HG03432 (cell line): ENCODE measurements around the gene SOAT1.
"Not testable (repeated sequence)": the region's sequence is repeated elsewhere in the genome, so short reads cannot be mapped to it uniquely, and the experiment has no call there.

Source experiments
- ATAC-seq: cut with Tn5 transposase; IDR thresholded peaks from one replicate; pipeline ENCODE4 v1.9.1; 2021; ENCODE audit warnings: mild to moderate bottlenecking, moderate library complexity; ENCODE audit not compliant: unreplicated experiment

SOAT1 gene

DNA sequence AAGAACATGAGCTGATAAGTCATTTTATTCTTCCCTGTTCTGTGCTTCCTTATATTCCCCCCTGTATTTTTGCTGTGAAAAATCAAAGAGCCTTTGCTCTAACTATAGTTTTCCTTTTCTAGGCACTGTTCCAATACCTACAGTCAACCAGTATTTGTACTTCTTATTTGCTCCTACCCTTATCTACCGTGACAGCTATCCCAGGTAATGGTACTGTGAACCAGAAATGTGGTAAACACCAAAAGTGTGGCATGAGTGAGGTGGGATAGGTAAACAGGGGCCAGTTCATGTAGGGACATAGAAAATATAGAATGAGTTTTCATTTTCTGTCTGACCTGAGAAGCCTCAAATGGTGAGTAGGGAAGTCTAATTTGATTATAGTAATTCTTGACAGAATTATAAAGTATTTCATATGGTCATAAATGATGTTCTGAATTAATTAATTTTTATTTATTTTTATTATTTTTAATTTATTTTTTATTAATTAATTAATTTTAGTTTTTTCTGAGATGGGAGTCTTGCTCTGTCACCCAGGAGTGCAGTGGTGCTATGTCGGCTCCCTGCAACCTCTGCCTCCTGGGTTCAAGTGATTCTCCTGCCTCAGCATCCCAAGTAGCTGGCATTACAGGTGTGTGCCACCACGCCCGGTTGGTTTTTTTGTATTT is 49.3 kb downstream of the SOAT1 start:
- no peak for ATAC-seq

DNA sequence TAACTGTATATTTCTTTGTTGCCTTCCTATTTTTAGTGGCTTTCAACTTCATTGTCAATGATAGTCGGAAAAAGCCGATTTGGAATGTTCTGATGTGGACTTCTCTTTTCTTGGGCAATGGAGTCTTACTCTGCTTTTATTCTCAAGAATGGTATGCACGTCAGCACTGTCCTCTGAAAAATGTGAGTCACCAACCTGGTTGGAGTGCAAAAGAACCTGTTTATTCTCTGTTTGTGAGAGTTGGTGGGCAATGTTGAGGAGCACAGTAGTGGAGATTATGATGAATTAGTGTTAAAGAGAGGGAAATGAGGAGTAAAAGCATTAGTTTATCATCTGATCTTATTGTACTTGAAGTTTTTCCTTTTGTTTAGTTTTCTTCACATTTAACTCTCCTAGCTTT is 57.7 kb downstream of the SOAT1 start:
- ATAC-seq, result no peak

DNA sequence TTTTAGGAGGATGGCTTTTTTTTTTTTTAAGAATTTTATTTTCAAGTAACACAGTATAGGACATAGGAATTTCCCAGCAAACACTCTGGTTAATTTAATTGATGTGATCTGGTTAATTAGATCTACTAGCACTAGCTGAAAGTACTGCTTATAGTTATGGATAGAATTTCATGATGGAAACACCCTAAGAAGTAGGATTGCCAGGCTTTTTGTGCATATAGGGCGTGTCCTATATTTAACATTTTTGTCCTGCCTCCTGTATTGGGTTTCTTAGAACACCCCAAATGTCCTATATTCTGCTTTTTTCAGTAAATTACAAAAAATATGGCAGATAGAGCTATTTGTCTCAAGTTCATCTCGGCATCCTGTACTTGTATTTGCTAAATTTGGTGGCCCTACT is 58.6 kb downstream of the SOAT1 start:
- ATAC-seq, result no peak

DNA sequence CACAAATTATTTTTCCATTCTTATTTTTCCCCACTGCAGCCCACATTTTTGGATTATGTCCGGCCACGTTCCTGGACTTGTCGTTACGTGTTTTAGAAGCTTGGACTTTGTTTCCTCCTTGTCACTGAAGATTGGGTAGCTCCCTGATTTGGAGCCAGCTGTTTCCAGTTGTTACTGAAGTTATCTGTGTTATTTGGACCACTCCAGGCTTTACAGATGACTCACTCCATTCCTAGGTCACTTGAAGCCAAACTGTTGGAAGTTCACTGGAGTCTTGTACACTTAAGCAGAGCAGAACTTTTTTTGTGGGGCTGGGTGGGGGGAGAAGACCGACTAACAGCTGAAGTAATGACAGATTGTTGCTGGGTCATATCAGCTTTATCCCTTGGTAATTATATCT is 59.9 kb downstream of the SOAT1 start:
- ATAC-seq, result no peak

DNA sequence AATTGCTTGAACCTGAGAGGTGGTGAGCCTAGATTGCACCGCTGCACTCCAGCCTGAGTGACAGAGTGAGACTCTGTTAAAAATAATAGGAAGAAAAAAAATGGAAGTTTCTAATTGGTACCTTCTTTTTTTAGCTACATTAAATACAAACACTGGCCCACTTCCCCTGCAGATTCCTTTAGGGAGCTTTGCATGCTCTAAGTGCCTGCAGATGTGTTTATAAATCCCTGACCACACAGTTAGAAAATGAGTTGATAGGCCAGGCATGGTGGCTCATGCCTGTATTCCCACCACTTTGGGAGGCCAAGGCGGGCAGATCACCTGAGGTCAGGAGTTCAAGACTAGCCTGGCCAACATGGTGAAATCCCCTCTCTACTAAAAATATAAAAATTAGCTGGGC is 68.0 kb downstream of the SOAT1 start:
- ATAC-seq, result not testable (repeated sequence)

DNA sequence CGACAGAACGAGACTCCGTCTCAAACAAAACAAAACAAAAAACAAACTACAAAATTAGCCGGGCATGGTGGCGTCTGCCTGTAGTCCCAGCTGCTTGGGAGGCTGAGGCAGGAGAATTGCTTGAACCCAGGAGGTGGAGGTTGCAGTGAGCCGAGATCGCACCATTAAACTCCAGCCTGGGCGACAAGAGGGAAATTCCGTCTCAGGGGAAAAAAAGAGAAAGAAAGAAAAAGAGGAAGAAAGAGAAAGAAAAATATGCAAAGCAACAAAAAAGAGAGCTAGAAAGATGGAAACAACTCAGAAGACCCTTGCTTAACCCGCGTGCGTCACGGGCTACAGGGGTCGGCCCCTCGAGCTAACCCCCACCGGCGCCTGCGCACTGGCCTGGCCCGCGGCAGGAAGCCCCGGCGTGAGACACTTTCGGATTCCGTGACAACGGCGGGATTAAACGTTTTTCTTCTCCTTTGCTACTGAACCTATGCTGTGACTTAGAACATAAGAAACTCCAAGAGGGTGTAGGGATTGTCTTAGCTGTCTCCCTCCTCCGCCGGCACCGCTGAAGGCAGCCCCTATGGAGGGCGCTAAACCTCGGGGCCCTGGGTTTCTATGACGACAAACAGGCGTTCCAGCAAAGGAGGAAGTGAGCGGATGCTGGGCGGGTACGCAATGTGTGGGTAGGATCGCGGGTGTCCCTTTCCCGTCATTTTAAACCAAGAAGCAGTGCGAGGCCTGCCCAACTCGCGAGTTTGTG is 71.9 kb downstream of the SOAT1 start, which contains the start of gene AXDND1:
TSS of gene AXDND1 (plus strand) at position 630 of the 751 bp plus-strand sequence. CDS start 539 bp downstream, outside the sequence.
- peak; percentile 98 for ATAC-seq

DNA sequence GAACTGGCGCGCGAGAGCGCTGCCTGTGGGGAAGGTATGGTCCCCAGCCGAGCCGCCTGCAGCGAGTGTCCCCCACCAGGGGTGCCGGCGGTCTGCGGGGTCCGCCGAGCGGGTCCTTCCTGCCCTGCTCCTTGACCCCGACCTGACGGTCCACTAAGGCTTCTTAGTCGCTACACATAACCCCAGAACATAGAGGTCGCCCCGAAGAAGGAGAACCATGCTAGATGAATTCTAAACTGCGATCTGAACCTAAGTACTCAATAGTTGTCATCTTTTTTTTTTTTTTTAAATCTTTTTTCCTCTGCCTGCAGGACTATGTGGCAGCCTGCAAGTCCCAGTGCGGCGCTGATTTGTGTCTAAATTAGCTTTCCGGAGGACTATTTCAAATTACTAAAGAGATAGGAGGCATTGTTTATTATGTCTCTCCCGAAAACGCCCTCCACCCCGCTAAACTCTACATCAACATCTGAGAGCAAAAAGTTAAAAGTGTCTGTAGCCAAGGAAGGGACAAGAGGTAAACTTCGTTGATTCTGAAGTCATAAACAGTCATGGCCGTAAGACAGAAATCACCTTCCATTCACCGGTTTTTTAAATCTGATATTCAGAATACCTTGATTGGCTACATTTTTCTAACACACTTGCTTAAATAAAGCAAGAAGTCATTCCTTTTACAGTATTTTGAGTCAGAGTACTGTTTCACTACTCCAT is 72.7 kb downstream of the SOAT1 start:
- peak; percentile 43 for ATAC-seq

DNA sequence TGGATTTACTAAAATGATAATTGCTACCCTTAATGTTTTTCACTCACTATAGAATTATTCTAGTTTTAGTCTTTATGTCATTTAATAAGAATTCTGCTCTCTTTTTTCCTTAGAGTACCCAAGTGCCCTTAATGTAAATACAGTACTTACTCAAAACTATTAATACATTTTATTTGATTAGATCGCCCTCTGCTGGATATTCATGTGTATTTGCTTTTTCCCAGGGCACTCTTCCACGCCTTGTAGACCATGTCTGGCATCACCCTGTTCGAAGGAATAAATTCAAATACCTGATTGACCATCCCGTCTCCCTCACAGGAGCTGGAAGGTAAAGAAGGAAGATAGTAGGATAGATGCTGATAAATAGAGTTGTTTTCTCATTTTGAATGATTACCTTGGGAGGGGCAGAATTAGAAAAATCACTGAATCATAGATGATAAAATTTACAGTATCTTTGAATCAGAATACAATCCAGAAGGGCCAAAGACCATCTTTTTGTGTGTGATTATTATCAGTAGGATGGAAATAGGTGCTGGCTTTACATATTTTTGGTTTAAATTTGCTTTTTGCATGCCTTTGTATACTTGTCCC is 76.2 kb downstream of the SOAT1 start:
- peak; percentile 29 for ATAC-seq

DNA sequence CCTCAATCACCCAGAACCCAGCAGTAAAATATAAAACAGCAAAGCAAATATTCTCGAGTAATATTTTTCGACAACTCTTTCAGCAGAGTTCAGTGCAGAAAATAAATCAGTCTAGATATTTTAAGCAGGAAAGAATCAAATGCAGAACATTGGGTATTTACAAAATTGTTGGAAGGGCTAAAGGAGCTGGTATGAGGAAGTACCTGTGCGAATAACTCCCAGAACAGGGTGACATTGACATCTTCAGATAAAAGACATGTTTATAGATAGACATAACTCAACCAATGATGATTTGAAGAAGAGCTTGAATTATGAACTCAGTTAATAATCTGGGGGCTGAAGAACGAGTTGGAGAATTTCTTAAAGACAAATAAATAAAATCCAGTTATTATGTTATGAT is 78.6 kb downstream of the SOAT1 start:
- ATAC-seq, result no peak

DNA sequence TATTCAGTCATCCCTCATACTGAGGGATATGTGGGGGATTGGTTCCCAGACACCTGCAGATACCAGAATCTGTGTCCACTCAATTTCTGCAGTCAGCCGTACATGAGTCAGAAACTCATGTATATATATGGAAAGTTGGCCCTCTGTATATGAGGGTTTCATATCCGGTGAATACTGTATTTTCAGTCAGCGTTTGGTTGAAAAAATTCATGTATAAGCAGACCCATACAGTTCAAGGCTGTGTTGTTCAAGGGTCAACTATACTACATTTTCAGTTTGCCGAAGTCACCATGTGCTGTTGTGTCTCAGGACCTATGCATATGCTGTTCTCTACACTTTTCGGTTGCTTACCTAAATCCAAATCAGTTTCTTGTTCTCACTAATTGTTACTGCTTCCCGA is 82.6 kb downstream of the SOAT1 start:
- no peak for ATAC-seq

DNA sequence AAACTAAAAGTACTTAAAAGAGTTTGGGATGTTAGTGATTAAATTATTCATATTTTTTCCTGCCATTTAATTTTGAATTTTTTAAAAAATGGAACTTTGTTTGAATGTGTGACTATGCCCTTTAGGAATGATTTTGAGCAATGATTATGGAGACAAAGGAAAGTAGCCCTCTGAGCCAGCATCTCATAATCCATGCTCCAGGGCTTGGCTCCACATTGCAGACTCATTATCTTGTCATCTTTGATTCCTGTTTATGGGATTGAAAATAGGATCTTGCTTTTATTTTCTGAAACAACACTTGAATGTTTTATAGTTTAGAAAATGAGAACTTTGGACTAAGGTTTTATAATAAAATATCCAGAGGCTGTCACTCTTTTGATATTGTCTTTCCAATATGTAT is 86.7 kb downstream of the SOAT1 start:
- no peak for ATAC-seq

DNA sequence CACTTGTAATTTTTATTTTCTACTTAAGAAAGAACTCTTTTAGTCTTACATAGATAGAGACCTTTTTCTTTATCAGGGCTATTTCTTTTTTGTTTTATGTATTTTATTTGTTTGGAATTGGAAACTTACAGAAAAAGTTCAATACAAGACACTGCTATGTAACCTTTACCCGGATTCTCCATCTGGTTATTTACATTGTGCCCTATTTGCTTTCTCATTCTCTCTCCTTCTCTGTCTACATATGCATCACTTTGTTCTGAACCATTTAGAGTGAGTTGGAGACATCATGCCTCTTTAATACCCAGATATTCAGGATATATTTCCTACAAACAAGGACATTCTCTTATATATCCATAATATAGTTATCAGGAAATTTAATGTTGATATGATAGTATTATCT is 90.4 kb downstream of the SOAT1 start:
- no peak for ATAC-seq

DNA sequence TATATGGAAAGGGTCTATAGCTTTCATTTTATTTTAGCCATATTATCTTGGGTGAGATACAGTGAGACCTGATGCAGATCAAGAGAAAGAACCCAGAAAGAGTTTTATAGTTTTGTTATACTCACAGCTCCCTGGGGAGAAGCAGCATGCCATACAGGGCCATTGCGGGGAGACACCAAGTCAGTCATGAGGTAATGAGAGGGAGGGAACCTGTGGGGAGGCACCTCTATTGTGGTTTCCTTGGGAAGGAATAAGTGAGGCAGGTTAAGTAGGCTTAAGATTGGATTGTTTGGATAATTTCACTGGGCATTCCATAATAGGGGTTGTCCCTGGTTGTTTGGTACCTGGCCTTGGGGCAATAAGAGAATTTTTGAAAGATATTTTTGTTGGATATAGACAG is 91.9 kb downstream of the SOAT1 start:
- ATAC-seq, result no peak

DNA sequence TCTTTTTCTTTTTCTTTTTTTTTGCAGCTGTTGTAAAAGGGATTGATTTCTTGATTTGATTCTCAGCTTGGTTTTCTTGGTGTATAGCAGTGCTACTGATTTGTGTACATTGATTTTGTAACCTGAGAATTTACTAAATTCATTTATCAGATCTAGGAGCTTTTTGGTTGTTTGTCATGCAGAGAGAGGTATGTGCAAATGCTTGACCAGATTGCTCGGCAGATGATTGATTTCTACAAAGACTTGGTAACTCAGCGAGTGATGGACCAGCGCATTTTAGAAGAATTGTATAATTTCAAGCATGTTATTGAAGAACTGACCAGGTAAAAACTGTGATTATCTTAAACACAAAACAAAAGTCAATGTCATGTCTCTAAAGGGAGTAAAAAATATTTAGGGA is 100.1 kb downstream of the SOAT1 start:
- ATAC-seq, result no peak

DNA sequence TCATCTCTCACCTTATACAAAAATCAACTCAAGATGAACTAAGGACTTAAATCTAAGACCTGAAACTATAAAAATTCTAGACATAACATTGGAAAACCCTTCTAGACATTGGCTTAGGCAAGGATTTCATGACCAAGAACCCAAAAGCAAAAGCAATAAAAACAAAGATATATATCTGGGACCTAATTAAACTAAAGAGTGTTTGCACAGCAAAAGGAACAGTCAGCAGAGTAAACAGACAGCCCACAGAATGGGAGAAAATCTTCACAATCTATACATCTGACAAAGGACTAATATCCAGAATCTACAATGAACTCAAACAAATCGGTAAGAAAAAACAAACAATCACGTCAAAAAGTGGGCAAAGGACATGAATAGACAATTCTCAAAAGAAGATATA is 105.8 kb downstream of the SOAT1 start:
- not testable (repeated sequence) for ATAC-seq
